GM12878 (cell line): ENCODE results near the gene DUSP8. TPM values are rescaled to one million over a fixed set of nuclear protein-coding genes. Genes with fewer than 3 reads are reported as not detected.

ENCODE experiments used
- CUX1 ChIP-seq: IDR thresholded peaks from 2 replicates; pipeline ENCODE4 v1.6.1; 2012; ENCODE audit warnings: improper control_type of control experiment, low read depth, low read length; ENCODE audit not compliant: insufficient replicate concordance
- FOS ChIP-seq: IDR thresholded peaks from 3 replicates; pipeline ENCODE4 v1.6.1; 2011; ENCODE audit warnings: borderline replicate concordance; ENCODE audit not compliant: insufficient read length; ENCODE audit errors: extremely low read depth
- IKZF1 ChIP-seq: fragments of 450-650 bp; conservative IDR thresholded peaks from 2 replicates; pipeline ENCODE4 v1.6.1; 2017; ENCODE audit warnings: antibody characterized with exemption, mild to moderate bottlenecking
- SMC3 ChIP-seq: IDR thresholded peaks from 2 replicates; pipeline ENCODE4 v1.6.1; 2011; ENCODE audit warnings: low read length, improper control_type of control experiment, borderline replicate concordance
- TCF3 ChIP-seq: IDR thresholded peaks from 2 replicates; pipeline ENCODE4 v1.6.1; 2012; ENCODE audit warnings: low read depth, mild to moderate bottlenecking, low read length, borderline replicate concordance; ENCODE audit not compliant: insufficient read depth
- polyA plus RNA-seq, 11 experiments: library from polyadenylated mRNA; depleted of rRNA in 4 of 11; unstranded in 6 of 11; stranded (reverse) in 5 of 11; fragments of >200 nt; fragmentation: Nextera tagmentation in 4 of 11; fragmentation: Illumina TruSeq in 1 of 11; extraction: Ambion mirVana in 4 of 11; extraction: Trizol in 1 of 11; gene quantifications; 1 replicate in 1 of 11; 2 replicates in 10 of 11; pipeline versions ENCODE4 v1.2.1 to v1.2.3, GENCODE V29; 2011 to 2016; ENCODE audit warnings: inconsistent platforms in 2 of 11, missing spikeins in 2 of 11, low read depth in 1 of 11
- total RNA-seq, 4 experiments: library from RNA; depleted of rRNA in 3 of 4; stranded (reverse); fragments of >200 nt in 3 of 4; fragmentation: Illumina TruSeq in 1 of 4; extraction: Trizol in 1 of 4; gene quantifications; 2 replicates each; pipeline versions ENCODE4 v1.2.1 to v1.2.3, GENCODE V29; 2013 to 2021
- TF ChIP-seq, protein P1 (sequence below), 3 experiments: IDR thresholded peaks in 2 of 3; conservative IDR thresholded peaks in 1 of 3; 2 replicates each; pipeline ENCODE4 v1.5.1; 2011; ENCODE audit warnings: low read depth in 3 of 3, low read length in 3 of 3, mild to moderate bottlenecking in 3 of 3, control low read depth in 2 of 3, moderate library complexity in 2 of 3, inconsistent platforms in 1 of 3, mixed read lengths in 1 of 3; ENCODE audit not compliant: control insufficient read depth in 2 of 3, insufficient read depth in 1 of 3; ENCODE audit errors: extremely low read depth in 1 of 3

Gene DUSP8
- total and polyA plus RNA-seq, 10 of the 15 experiments (the other 5 are each of a cell fraction or from before 2014, with no cell fraction given), result 0.04 to 1.7 (median 0.26) TPM; not detected in 6

GRCh38 chr11:1546536-1547466, 25.3 kb downstream of the DUSP8 start (continued):
- TF ChIP-seq CUX1 (no peak), FOS (no peak), TCF3 (no peak), IKZF1 (0 out of 2 replicates have a peak, but pooled peaks have one; percentile 21), SMC3 (peak; percentile 34; the same call in 1 of the 2 replicates)
- TF ChIP-seq, protein P1, sequence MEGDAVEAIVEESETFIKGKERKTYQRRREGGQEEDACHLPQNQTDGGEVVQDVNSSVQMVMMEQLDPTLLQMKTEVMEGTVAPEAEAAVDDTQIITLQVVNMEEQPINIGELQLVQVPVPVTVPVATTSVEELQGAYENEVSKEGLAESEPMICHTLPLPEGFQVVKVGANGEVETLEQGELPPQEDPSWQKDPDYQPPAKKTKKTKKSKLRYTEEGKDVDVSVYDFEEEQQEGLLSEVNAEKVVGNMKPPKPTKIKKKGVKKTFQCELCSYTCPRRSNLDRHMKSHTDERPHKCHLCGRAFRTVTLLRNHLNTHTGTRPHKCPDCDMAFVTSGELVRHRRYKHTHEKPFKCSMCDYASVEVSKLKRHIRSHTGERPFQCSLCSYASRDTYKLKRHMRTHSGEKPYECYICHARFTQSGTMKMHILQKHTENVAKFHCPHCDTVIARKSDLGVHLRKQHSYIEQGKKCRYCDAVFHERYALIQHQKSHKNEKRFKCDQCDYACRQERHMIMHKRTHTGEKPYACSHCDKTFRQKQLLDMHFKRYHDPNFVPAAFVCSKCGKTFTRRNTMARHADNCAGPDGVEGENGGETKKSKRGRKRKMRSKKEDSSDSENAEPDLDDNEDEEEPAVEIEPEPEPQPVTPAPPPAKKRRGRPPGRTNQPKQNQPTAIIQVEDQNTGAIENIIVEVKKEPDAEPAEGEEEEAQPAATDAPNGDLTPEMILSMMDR (IDR thresholded peaks at IDR 0.05 in 2 of 3, conservative IDR thresholded peaks at IDR 0.05 in 1 of 3; ENCODE audit: control insufficient read depth in 2 of 3, extremely low read depth in 1 of 3, insufficient read depth in 1 of 3, low read depth in 3 of 3, low read length in 3 of 3), result peak; percentile 43 to 53 (median 48); a peak in 5 of 6 replicates
